Astrocyte of the spinal cord (primary cell): ENCODE data around the gene LRCOL1.
A peak's percentile ranks its signal among the peaks of the same experiment; 100 is the strongest.

Experiments used
- DNase-seq: peaks from one replicate; pipeline ENCODE4 v3.0.0; 2011; ENCODE audit warnings: low read depth, low spot score
- H3K4me3 ChIP-seq: 2 replicates; pipeline ENCODE4 v1.5.1; 2011; ENCODE audit warnings: low read depth, mild to moderate bottlenecking, low read length, moderate library complexity
- CTCF ChIP-seq: IDR thresholded peaks from 2 replicates; pipeline ENCODE4 v1.5.1; 2012; ENCODE audit warnings: low read depth, mild to moderate bottlenecking, low read length, inconsistent platforms
- in situ Hi-C: cut with HindIII; loops from 2 replicates; pipeline ENCODE4 v1.10.0; 2017; ENCODE audit warnings: low sequenced_read_pairs

The LRCOL1 gene

GRCh38 chr12:132568301-132568700 is 42.1 kb downstream of the LRCOL1 start:
- H3K4me3 ChIP-seq = no peak overlapping the region
- no peak for DNase-seq
- no peak for TF ChIP-seq CTCF
- in situ Hi-C loops = no loop called here

GRCh38 chr12:132566516-132567131 is 43.8 kb downstream of the LRCOL1 start:
- peak; percentile 32 for DNase-seq
- H3K4me3 ChIP-seq = no peak overlapping the region
- no peak for TF ChIP-seq CTCF
- in situ Hi-C loops = no loop called here

- DNase-seq = no peak
- in situ Hi-C loops = no loop called here
- no peak for TF ChIP-seq CTCF
- no peak overlapping the region for H3K4me3 ChIP-seq
Observed at GRCh38 chr12:132565365-132565764, 45.0 kb downstream of the LRCOL1 start.

- no peak for TF ChIP-seq CTCF
- in situ Hi-C loops = no loop called here
- H3K4me3 ChIP-seq = no peak overlapping the region
- no peak for DNase-seq
Observed at GRCh38 chr12:132563911-132564310, 46.5 kb downstream of the LRCOL1 start.

- no peak for TF ChIP-seq CTCF
- in situ Hi-C loops = no loop called here
- H3K4me3 ChIP-seq = no peak overlapping the region
- DNase-seq = no peak
Observed at GRCh38 chr12:132562489-132563021, 47.8 kb downstream of the LRCOL1 start.

GRCh38 chr12:132561427-132562156 is 48.8 kb downstream of the LRCOL1 start:
- no peak overlapping the region for H3K4me3 ChIP-seq
- TF ChIP-seq CTCF = peak; percentile 56
- DNase-seq = no peak
- in situ Hi-C loops = no loop called here
